ENCODE measurements around the gene PDF. TPM values are rescaled to one million over a fixed set of nuclear protein-coding genes. Genes with fewer than 3 reads are reported as not detected.

The PDF gene
- total RNA-seq, 1 experiment from 2014 or later: 42.1 TPM

- no peak overlapping the region for H3K4me3 ChIP-seq (ENCODE audit: low read depth, low read length)
- H3K36me3 Mint-ChIP-seq (ENCODE audit: insufficient read depth, unreplicated experiment): peaks cover 74% of the 10 kb centered on the region
- H3K9me3 ChIP-seq: no peaks in the 10 kb centered on the region
- H3K27ac Mint-ChIP-seq (ENCODE audit: unreplicated experiment): no peak overlapping the region
- no TSS peak for BruUV-seq (replicated peaks)
- H3K36me3 ChIP-seq (ENCODE audit: control insufficient read depth, insufficient read depth, low read length): peaks cover 11% of the 10 kb centered on the region
- ChIA-PET POLR2A (no interaction called here), CTCF (no interaction called here)
- H3K27me3 Mint-ChIP-seq (ENCODE audit: insufficient read depth, unreplicated experiment): no peaks in the 10 kb centered on the region
- H3K27me3 ChIP-seq (replicated peaks; ENCODE audit: control insufficient read depth, insufficient read depth, low read length): no peaks in the 10 kb centered on the region
- H3K4me1 Mint-ChIP-seq (ENCODE audit: low read depth, unreplicated experiment): peaks cover 12% of the 10 kb centered on the region
- intact Hi-C loops (cut with micrococcal nuclease; ENCODE audit: unreplicated experiment): no loop called here
- no peaks in the 10 kb centered on the region for H3K9me3 Mint-ChIP-seq (ENCODE audit: unreplicated experiment)
- no peak for DNase-seq
- H3K4me3 Mint-ChIP-seq (ENCODE audit: unreplicated experiment): no peak overlapping the region
- no peak for TF ChIP-seq CTCF (IDR thresholded peaks at IDR 0.05; ENCODE audit: insufficient read depth in 1 of 2, low read depth in 1 of 2, low read length in 1 of 2, severe bottlenecking in 1 of 2, unreplicated experiment in 1 of 2)
- H3K4me1 ChIP-seq: peaks cover 12% of the 10 kb centered on the region
Observed at GRCh38 chr16:69368866-69369265, 38.5 kb upstream of the PDF start.

- Mint-ChIP-seq H3K4me1 (ENCODE audit: low read depth, unreplicated experiment) (peaks cover 13% of the 10 kb centered on the region), H3K36me3 (ENCODE audit: insufficient read depth, unreplicated experiment) (peaks cover 82% of the 10 kb centered on the region), H3K27ac (ENCODE audit: unreplicated experiment) (no peak overlapping the region), H3K9me3 (ENCODE audit: unreplicated experiment) (no peaks in the 10 kb centered on the region), H3K27me3 (ENCODE audit: insufficient read depth, unreplicated experiment) (no peaks in the 10 kb centered on the region), H3K4me3 (ENCODE audit: unreplicated experiment) (no peak overlapping the region)
- POLR2A ChIA-PET: no interaction called here
- Histone ChIP-seq H3K9me3 (no peaks in the 10 kb centered on the region), H3K4me3 (ENCODE audit: low read depth, low read length) (no peak overlapping the region), H3K36me3 (ENCODE audit: control insufficient read depth, insufficient read depth, low read length) (peaks cover 11% of the 10 kb centered on the region), H3K27me3 (replicated peaks; ENCODE audit: control insufficient read depth, insufficient read depth, low read length) (no peaks in the 10 kb centered on the region), H3K4me1 (peaks cover 3% of the 10 kb centered on the region)
- DNase-seq: peak in 1 of 2 experiments; percentile 3
- intact Hi-C loops (cut with micrococcal nuclease; ENCODE audit: unreplicated experiment): no loop called here
- CTCF ChIA-PET: no interaction called here
- BruUV-seq (replicated peaks): no TSS peak
- TF ChIP-seq CTCF (IDR thresholded peaks at IDR 0.05; ENCODE audit: insufficient read depth in 1 of 2, low read depth in 1 of 2, low read length in 1 of 2, severe bottlenecking in 1 of 2, unreplicated experiment in 1 of 2): no peak
Observed at GRCh38 chr16:69367980-69368379, 37.6 kb upstream of the PDF start.

GRCh38 chr16:69366431-69366830, 36.0 kb upstream of the PDF start:
- no peaks in the 10 kb centered on the region for H3K9me3 ChIP-seq
- intact Hi-C loops (cut with micrococcal nuclease; ENCODE audit: unreplicated experiment): no loop called here
- H3K27me3 Mint-ChIP-seq (ENCODE audit: insufficient read depth, unreplicated experiment): no peaks in the 10 kb centered on the region
- no peak overlapping the region for H3K4me3 Mint-ChIP-seq (ENCODE audit: unreplicated experiment)
- peaks cover 13% of the 10 kb centered on the region for H3K4me1 Mint-ChIP-seq (ENCODE audit: low read depth, unreplicated experiment)
- TF ChIP-seq CTCF (IDR thresholded peaks at IDR 0.05; ENCODE audit: insufficient read depth in 1 of 2, low read depth in 1 of 2, low read length in 1 of 2, severe bottlenecking in 1 of 2, unreplicated experiment in 1 of 2): no peak
- no peak overlapping the region for H3K4me3 ChIP-seq (ENCODE audit: low read depth, low read length)
- peaks cover 11% of the 10 kb centered on the region for H3K36me3 ChIP-seq (ENCODE audit: control insufficient read depth, insufficient read depth, low read length)
- CTCF ChIA-PET: no interaction called here
- peak in 1 of 2 experiments; percentile 15 for DNase-seq
- peaks cover 78% of the 10 kb centered on the region for H3K36me3 Mint-ChIP-seq (ENCODE audit: insufficient read depth, unreplicated experiment)
- BruUV-seq (replicated peaks): no TSS peak
- H3K4me1 ChIP-seq: no peaks in the 10 kb centered on the region; the same call in 1 of the 2 replicates
- H3K27ac Mint-ChIP-seq (ENCODE audit: unreplicated experiment): no peak overlapping the region
- POLR2A ChIA-PET: no interaction called here
- no peaks in the 10 kb centered on the region for H3K9me3 Mint-ChIP-seq (ENCODE audit: unreplicated experiment)
- no peaks in the 10 kb centered on the region for H3K27me3 ChIP-seq (replicated peaks; ENCODE audit: control insufficient read depth, insufficient read depth, low read length)

Data from Caco-2 (cell line).